A549 (cell line): Measurements from ENCODE around the gene IMPA2. TPM values are rescaled to one million over a fixed set of nuclear protein-coding genes. Genes with fewer than 3 reads are reported as not detected.

Source experiments
- ATAC-seq, 2 experiments: fragments of 200-7000 bp in 1 of 2; fragments of >200 bp in 1 of 2; cut with Nextera tagmentation in 1 of 2; cut with Tn5 transposase in 1 of 2; 3 replicates each; pipeline versions ENCODE4 v1.8.0 to v1.9.1; 2018 to 2020; ENCODE audit warnings: mild to moderate bottlenecking in 1 of 2, moderate library complexity in 1 of 2
- CTCF ChIA-PET: fragments of 300-600 bp; sonication (Branson Sonifier 250); formaldehyde crosslinking; extraction: SDS; loops from one replicate; lab custom pipeline; 2021; ENCODE audit warnings: antibody characterized with exemption, inconsistent platforms; lab: Yijun Ruan, JAX
- POLR2A ChIA-PET: fragments of 350-600 bp; formaldehyde crosslinking; extraction: SDS; loops from one replicate; lab custom pipeline; 2021; ENCODE audit warnings: antibody characterized with exemption, inconsistent platforms; lab: Yijun Ruan, JAX
- DNase-seq, 2 experiments: peaks; one replicate each; pipeline versions ENCODE4 v3.0.0 to v3.0.0-alpha.2; 2011 to 2016; ENCODE audit warnings: low read depth in 1 of 2, low spot score in 1 of 2
- FAIRE-seq: peaks from 2 replicates; lab custom pipeline; 2011; peaks lifted over from hg19 to GRCh38; lab: Jason Lieb, UNC
- H3K27ac ChIP-seq, 2 experiments: fragments of >200 bp; sonication (Bioruptor Twin); formaldehyde crosslinking; 3 replicates each; pipeline ENCODE4 v1.5.1; 2016 to 2017
- H3K4me1 ChIP-seq: fragments of >200 bp; sonication (Bioruptor Twin); formaldehyde crosslinking; 3 replicates; pipeline ENCODE4 v1.6.1; 2016
- H3K4me2 ChIP-seq: fragments of >200 bp; sonication (Bioruptor Twin); formaldehyde crosslinking; 3 replicates; pipeline ENCODE4 v1.6.1; 2016
- H3K4me3 ChIP-seq: fragments of >200 bp; sonication (Bioruptor Twin); formaldehyde crosslinking; 3 replicates; pipeline ENCODE4 v1.5.1; 2016
- H3K9me3 ChIP-seq: fragments of >200 bp; sonication (Bioruptor Twin); formaldehyde crosslinking; 3 replicates; pipeline ENCODE4 v1.6.1; 2016
- CBX2 ChIP-seq: fragments of 200-600 bp; sonication (generic); IDR thresholded peaks from 2 replicates; pipeline ENCODE4 v1.6.1; 2016; ENCODE audit warnings: low read depth, mild to moderate bottlenecking, borderline replicate concordance
- CHD2 ChIP-seq: fragments of 150-350 bp; IDR thresholded peaks from 2 replicates; pipeline ENCODE4 v1.6.1; 2014; ENCODE audit warnings: low read length; ENCODE audit not compliant: partially characterized antibody
- EHMT2 ChIP-seq: fragments of 200-600 bp; sonication (generic); IDR thresholded peaks from 2 replicates; pipeline ENCODE4 v1.6.1; 2016; ENCODE audit warnings: antibody characterized with exemption, low read depth, mild to moderate bottlenecking, moderate library complexity
- EP300 ChIP-seq, 2 experiments: fragments of >200 bp; sonication (Bioruptor Twin); formaldehyde crosslinking; IDR thresholded peaks; 2 replicates in 1 of 2; 3 replicates in 1 of 2; pipeline ENCODE4 v1.6.1; 2016 to 2017
- FOSL2 ChIP-seq, 2 experiments: fragments of 450-650 bp in 1 of 2; fragments of >200 bp in 1 of 2; sonication (Bioruptor Twin) in 1 of 2; formaldehyde crosslinking; IDR thresholded peaks; 2 replicates each; pipeline versions ENCODE4 v1.5.0 to v1.6.1; 2016 to 2020; ENCODE audit warnings: mild to moderate bottlenecking in 1 of 2, moderate library complexity in 1 of 2
- HDAC2 ChIP-seq: fragments of 200-600 bp; sonication (generic); IDR thresholded peaks from 2 replicates; pipeline ENCODE4 v1.6.1; 2016
- KDM5A ChIP-seq: fragments of 200-600 bp; sonication (generic); IDR thresholded peaks from 2 replicates; pipeline ENCODE4 v1.6.1; 2016; ENCODE audit warnings: antibody characterized with exemption, mild to moderate bottlenecking
- NFE2L2 ChIP-seq: fragments of 150-350 bp; conservative IDR thresholded peaks from 2 replicates; pipeline ENCODE4 v1.6.1; 2014; ENCODE audit warnings: low read length
- NR3C1 ChIP-seq: fragments of >200 bp; sonication (Bioruptor Twin); formaldehyde crosslinking; IDR thresholded peaks from 3 replicates; pipeline ENCODE4 v1.6.1; 2017
- PHF8 ChIP-seq: fragments of 200-600 bp; sonication (generic); IDR thresholded peaks from 2 replicates; pipeline ENCODE4 v1.6.1; 2016; ENCODE audit warnings: low read depth, mild to moderate bottlenecking, antibody characterized with exemption, moderate library complexity, borderline replicate concordance
- SMC3 ChIP-seq: fragments of >200 bp; sonication (Bioruptor Twin); formaldehyde crosslinking; IDR thresholded peaks from 3 replicates; pipeline ENCODE4 v1.6.1; 2018; ENCODE audit warnings: inconsistent platforms
- SREBF2 ChIP-seq: fragments of 450-650 bp; IDR thresholded peaks from 2 replicates; pipeline ENCODE4 v1.6.1; 2014; ENCODE audit warnings: mild to moderate bottlenecking, moderate library complexity
- TP53 ChIP-seq: fragments of 250-450 bp; sonication (Bioruptor Pico); IDR thresholded peaks from 2 replicates; pipeline ENCODE4 v1.5.0; 2021; ENCODE audit warnings: mild to moderate bottlenecking, moderate library complexity
- ZC3H11A ChIP-seq: fragments of 450-650 bp; IDR thresholded peaks from 2 replicates; pipeline ENCODE4 v1.6.1; 2014; ENCODE audit warnings: antibody characterized with exemption, mild to moderate bottlenecking
- WGBS: methylation state at CpG from one replicate; pipeline ENCODE4 v1.1.6; 2017; ENCODE audit errors: missing lambda C conversion rate; 5-methylcytosine and 5-hydroxymethylcytosine counted together
- polyA plus RNA-seq, 4 experiments: library from polyadenylated mRNA; depleted of rRNA in 3 of 4; stranded (reverse); fragments of >200 nt; fragmentation: RNase III in 1 of 4; extraction: RNeasy Plus Mini Kit Qiagen cat#74134 plus additional on column Dnase treatment in 1 of 4; gene quantifications; 2 replicates in 3 of 4; 3 replicates in 1 of 4; pipeline ENCODE4 v1.2.3, GENCODE V29; 2011 to 2017
- TF ChIP-seq, protein P1 (sequence below): fragments of 250-450 bp; sonication (Bioruptor Pico); IDR thresholded peaks from 2 replicates; pipeline ENCODE4 v1.5.0; 2021; ENCODE audit warnings: mild to moderate bottlenecking, moderate library complexity, borderline replicate concordance
- TF ChIP-seq, protein P2 (sequence below): fragments of >200 bp; sonication (Bioruptor Twin); formaldehyde crosslinking; IDR thresholded peaks from 3 replicates; pipeline ENCODE4 v1.5.1; 2016
- TF ChIP-seq, protein P3 (sequence below): IDR thresholded peaks from 2 replicates; pipeline ENCODE4 v1.6.1; 2012
- TF ChIP-seq, protein P4 (sequence below): fragments of 150-350 bp; IDR thresholded peaks from 2 replicates; pipeline ENCODE4 v1.6.1; 2014; ENCODE audit warnings: low read depth, mild to moderate bottlenecking, low read length
- TF ChIP-seq, protein P5 (sequence below): IDR thresholded peaks from 2 replicates; pipeline ENCODE4 v1.6.1; 2012; ENCODE audit warnings: low read depth, borderline replicate concordance
- TF ChIP-seq, protein P6 (sequence below): fragments of >200 bp; sonication (Bioruptor Twin); formaldehyde crosslinking; IDR thresholded peaks from 3 replicates; pipeline ENCODE4 v1.6.1; 2016

Gene IMPA2
- polyA plus RNA-seq, 2 of the 4 experiments (the other 2 are of a cell fraction), result 35.1 to 65.3 TPM

DNA sequence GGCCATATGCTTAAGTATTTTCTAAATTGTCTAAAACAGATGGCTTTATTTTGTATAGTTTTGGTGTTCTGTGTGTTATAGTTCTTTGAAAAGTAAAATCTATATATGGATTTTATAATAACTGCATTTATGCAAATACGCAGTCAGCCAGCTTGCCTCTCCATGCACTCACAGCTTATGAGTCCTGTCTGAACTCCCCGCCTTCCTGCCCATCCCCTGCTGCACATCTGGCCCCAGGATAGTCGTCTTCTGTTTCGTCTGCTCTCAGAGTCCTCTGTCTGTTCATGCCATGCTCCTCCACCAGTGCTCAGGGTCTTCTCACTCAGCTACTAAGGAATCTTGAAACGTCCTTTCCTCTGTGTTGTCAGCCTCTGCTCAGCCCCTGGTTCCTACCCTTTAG, 84.1 kb downstream of the IMPA2 start:
- no peak for FAIRE-seq
- Histone ChIP-seq H3K4me2 (no peak overlapping the region), H3K27ac (no peak overlapping the region), H3K4me1 (0 out of 3 replicates have a peak, but pooled peaks cover under 1% of the 10 kb centered on the region), H3K4me3 (no peak overlapping the region), H3K9me3 (no peaks in the 10 kb centered on the region)
- no peak for TF ChIP-seq EP300 (IDR thresholded peaks at IDR 0.05)
- no peak for TF ChIP-seq CHD2
- no peak for TF ChIP-seq SMC3
- TF ChIP-seq, protein P1, sequence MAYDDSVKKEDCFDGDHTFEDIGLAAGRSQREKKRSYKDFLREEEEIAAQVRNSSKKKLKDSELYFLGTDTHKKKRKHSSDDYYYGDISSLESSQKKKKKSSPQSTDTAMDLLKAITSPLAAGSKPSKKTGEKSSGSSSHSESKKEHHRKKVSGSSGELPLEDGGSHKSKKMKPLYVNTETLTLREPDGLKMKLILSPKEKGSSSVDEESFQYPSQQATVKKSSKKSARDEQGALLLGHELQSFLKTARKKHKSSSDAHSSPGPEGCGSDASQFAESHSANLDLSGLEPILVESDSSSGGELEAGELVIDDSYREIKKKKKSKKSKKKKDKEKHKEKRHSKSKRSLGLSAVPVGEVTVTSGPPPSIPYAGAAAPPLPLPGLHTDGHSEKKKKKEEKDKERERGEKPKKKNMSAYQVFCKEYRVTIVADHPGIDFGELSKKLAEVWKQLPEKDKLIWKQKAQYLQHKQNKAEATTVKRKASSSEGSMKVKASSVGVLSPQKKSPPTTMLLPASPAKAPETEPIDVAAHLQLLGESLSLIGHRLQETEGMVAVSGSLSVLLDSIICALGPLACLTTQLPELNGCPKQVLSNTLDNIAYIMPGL (CRISPR knock-in tag), result no peak
- TF ChIP-seq, protein P2, sequence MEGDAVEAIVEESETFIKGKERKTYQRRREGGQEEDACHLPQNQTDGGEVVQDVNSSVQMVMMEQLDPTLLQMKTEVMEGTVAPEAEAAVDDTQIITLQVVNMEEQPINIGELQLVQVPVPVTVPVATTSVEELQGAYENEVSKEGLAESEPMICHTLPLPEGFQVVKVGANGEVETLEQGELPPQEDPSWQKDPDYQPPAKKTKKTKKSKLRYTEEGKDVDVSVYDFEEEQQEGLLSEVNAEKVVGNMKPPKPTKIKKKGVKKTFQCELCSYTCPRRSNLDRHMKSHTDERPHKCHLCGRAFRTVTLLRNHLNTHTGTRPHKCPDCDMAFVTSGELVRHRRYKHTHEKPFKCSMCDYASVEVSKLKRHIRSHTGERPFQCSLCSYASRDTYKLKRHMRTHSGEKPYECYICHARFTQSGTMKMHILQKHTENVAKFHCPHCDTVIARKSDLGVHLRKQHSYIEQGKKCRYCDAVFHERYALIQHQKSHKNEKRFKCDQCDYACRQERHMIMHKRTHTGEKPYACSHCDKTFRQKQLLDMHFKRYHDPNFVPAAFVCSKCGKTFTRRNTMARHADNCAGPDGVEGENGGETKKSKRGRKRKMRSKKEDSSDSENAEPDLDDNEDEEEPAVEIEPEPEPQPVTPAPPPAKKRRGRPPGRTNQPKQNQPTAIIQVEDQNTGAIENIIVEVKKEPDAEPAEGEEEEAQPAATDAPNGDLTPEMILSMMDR, result no peak
- TF ChIP-seq NFE2L2, result no peak
- no peak for TF ChIP-seq TP53
- TF ChIP-seq, protein P3, sequence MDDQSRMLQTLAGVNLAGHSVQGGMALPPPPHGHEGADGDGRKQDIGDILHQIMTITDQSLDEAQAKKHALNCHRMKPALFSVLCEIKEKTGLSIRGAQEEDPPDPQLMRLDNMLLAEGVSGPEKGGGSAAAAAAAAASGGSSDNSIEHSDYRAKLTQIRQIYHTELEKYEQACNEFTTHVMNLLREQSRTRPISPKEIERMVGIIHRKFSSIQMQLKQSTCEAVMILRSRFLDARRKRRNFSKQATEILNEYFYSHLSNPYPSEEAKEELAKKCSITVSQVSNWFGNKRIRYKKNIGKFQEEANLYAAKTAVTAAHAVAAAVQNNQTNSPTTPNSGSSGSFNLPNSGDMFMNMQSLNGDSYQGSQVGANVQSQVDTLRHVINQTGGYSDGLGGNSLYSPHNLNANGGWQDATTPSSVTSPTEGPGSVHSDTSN, result no peak
- TF ChIP-seq NR3C1, result no peak
- TF ChIP-seq, protein P4, sequence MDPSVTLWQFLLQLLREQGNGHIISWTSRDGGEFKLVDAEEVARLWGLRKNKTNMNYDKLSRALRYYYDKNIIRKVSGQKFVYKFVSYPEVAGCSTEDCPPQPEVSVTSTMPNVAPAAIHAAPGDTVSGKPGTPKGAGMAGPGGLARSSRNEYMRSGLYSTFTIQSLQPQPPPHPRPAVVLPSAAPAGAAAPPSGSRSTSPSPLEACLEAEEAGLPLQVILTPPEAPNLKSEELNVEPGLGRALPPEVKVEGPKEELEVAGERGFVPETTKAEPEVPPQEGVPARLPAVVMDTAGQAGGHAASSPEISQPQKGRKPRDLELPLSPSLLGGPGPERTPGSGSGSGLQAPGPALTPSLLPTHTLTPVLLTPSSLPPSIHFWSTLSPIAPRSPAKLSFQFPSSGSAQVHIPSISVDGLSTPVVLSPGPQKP, result no peak
- TF ChIP-seq, protein P5, sequence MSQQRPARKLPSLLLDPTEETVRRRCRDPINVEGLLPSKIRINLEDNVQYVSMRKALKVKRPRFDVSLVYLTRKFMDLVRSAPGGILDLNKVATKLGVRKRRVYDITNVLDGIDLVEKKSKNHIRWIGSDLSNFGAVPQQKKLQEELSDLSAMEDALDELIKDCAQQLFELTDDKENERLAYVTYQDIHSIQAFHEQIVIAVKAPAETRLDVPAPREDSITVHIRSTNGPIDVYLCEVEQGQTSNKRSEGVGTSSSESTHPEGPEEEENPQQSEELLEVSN, result no peak
- no peak for TF ChIP-seq FOSL2 (IDR thresholded peaks at IDR 0.05)
- no peak for TF ChIP-seq FOSL2 (CRISPR knock-in tag; IDR thresholded peaks at IDR 0.05)
- no peak for TF ChIP-seq PHF8
- no peak for TF ChIP-seq EHMT2
- no peak for TF ChIP-seq ZC3H11A
- ATAC-seq, result no peak
- POLR2A ChIA-PET, result no interaction called here
- DNase-seq, result no peak
- WGBS, result 63% methylated on average over 5 of the region's 5 CpGs
- CTCF ChIA-PET, result interaction anchor here (0.6 kb wide), 1 partner anchor 26 kb away, joined by 3 read pairs; no protein-coding TSS in a partner anchor

DNA sequence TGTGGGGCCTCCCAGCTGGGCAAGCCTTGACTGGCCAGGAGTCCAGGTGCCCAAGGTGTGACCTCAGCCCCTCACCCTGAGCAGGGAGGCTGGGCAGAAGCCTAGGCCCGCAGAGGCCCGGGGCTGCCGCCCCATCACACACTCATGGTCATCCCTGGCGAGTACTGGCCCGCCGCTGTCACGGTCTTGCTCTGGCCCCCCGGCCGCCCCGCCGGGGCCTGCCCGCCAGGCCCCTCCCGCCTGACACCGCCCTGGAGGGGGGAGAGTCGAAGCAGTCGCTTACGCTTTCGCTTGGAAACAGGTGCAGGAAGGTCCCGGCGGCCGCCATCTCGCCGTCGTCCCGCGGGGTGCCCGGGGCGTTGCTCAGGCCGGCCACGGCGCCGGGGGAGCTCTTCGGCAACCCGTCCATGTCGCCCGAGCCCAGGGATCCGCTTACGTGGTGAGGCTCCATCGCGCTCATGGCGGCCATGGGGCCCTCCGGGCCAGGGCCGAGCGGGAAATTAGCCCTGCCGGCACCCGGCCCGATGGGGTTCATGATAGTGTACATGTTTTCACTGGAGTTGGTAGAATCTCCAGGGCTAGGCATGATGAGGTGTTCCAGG, 85.7 kb downstream of the IMPA2 start:
- H3K4me1 ChIP-seq, result no peaks in the 10 kb centered on the region
- TF ChIP-seq EP300 (IDR thresholded peaks at IDR 0.05), result no peak
- TF ChIP-seq SREBF2, result no peak
- TF ChIP-seq CBX2, result no peak
- TF ChIP-seq, protein P6, sequence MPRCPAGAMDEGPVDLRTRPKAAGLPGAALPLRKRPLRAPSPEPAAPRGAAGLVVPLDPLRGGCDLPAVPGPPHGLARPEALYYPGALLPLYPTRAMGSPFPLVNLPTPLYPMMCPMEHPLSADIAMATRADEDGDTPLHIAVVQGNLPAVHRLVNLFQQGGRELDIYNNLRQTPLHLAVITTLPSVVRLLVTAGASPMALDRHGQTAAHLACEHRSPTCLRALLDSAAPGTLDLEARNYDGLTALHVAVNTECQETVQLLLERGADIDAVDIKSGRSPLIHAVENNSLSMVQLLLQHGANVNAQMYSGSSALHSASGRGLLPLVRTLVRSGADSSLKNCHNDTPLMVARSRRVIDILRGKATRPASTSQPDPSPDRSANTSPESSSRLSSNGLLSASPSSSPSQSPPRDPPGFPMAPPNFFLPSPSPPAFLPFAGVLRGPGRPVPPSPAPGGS, result no peak
- TF ChIP-seq HDAC2, result no peak
- TF ChIP-seq, protein P3, result no peak
- TF ChIP-seq TP53, result no peak
- TF ChIP-seq, protein P5, result no peak
- TF ChIP-seq KDM5A, result no peak
- DNase-seq (no peak), ATAC-seq (no peak), FAIRE-seq (no peak)
- CTCF ChIA-PET, result interaction anchor here (1.4 kb wide), 1 partner anchor 28 kb away, joined by 4 read pairs; no protein-coding TSS in a partner anchor
- no peaks in the 10 kb centered on the region for H3K9me3 ChIP-seq
- no CpG with 5 or more reads among the region's 47 CpGs for WGBS
- POLR2A ChIA-PET, result no interaction called here
- H3K4me2 ChIP-seq, result no peak overlapping the region
- H3K27ac ChIP-seq, result no peak overlapping the region
- no peak overlapping the region for H3K4me3 ChIP-seq
